Activated CD8-positive, alpha-beta memory T cell treated with anti-CD3 and anti-CD28 coated beads, Interleukin-2, amount 50 U/mL, for 24 hours (primary cell): Measurements from ENCODE around the gene TMEM161A.

Source experiments
- DNase-seq: peaks from one replicate; pipeline ENCODE4 v3.0.0-alpha.2; 2020; ENCODE audit errors: extremely low read depth

TMEM161A gene

DNA sequence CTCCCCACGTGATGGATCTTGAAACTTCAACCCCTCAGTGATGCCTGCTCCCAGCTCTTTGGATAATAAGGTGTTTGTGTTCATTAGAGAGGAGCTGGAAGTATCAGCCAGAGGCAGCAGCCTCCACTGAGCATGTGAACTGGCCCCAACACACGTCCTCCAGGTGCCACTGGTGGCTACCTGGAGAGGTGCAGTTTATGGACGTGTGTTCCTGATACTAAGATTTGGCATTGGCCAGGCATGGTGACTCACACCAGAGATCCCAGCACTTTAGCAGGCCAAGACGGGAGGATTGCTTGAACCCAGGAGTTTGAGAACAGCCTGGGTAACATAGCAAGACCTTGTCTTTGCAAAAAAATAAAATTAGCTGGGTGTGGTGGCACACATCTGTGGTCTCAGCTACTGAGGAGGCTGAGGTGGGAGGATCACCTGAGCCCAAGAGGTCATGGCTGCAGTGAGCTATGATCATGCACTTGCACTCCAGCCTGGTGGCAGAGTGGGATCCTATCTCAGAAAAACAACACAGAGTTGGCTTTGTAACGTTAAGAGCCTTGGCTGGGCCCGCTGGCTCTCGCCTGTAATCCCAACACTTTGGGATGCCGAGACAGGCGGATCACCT lies 40.1 kb downstream of the TMEM161A start:
- DNase-seq = no peak

DNA sequence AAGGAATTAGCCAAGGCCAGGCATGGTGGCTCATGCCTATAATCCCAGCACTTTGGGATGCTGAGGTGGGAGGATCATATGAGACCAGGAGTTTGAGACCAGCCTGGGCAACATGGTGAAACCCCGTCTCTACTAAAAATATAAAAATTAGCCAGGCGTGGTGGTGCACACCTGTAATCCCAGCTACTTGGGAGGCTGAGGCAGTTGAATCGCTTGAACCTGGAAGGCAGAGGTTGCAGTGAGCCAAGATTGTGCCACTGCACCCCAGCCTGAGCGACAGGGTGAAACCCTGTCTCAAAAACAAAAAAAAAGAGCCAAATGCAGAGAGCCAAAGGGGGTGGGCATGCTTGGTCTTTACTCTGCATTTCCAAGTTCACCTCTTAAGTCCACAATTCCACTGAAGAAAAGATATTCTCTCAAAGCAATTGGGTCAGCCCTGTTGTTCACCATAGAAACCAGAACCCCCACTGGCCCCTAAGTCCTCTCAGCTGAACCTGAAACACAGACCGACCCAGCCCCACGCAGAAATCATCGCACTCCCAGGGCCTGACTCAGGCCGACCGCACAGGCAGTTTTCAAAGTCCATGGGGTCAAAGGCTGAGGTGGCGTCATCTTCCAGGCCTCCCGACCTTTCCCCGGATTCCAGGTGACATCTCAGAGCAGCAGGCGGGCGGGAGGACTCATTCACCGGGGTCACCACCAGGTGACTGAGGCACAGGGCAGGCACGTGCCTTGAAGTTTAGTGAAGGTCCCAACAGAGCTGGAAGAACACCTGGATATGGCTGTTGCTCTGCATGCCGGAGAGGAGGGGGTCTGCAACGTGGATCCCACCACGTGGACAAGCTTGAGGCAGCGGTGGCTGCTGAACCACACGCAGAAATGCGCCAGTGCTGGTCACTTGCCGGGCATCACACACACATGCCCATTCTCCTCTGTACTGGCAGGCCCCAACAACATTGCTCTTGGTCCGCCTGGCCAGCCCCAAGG lies 41.3 kb downstream of the TMEM161A start:
- no peak for DNase-seq

DNA sequence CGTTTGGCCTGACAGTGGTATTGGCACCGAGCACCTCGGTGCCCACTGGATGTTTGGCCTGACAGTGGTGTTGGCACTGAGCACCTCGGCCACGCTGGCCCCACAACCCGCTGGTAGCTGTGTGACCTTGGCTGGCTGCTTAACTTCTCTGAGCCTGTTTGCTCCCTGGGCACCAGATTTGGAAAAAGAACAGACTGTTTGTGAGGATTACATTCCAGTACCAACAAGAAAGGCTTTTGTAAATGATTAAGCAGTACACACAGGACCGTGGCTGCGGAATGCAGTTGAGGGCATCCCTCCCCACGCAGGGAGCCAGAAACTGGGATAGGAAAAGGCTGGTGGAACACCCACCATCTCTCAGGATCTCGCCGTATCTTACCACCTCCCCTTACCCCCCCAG lies 42.6 kb downstream of the TMEM161A start:
- DNase-seq = no peak

DNA sequence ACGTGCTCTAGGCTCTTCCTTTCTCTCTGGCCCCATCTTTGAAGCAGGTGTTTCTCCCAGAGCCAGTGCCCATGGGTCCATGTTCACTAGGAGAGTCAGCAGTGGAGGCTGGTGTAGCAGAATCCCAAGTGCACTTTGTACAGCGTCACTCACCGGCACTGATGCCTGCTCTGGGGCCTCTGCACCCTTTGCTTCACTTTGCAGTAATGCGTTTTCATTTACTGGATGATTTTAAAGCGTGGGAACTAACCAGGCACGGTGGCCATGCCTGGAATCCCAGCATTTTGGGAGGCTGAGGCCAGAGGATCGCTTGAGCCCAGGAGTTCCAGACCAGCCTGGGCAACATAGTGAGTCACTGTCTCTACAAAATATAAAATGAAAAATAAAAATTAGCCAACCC lies 43.8 kb downstream of the TMEM161A start:
- DNase-seq = no peak

DNA sequence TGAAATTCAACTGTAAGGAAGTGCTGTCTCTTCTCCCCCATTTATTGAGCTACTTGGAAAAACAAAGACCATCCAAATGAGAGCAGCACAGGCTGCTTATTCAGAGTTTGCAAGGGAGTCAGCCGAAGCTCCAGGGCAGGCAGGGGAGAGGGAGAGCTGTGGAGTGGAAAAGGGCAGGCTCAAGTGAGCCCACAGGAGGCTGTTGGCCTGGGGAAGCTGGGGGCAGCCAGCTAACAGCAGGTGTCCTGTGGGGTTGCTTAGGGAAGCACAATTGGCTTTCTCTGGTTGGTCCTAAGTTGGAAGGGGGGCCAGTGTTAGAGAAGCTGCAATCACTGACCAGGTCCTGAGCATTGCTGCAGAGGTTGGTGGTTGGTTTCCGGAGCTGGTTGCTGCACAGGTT lies 50.6 kb downstream of the TMEM161A start:
- no peak for DNase-seq

DNA sequence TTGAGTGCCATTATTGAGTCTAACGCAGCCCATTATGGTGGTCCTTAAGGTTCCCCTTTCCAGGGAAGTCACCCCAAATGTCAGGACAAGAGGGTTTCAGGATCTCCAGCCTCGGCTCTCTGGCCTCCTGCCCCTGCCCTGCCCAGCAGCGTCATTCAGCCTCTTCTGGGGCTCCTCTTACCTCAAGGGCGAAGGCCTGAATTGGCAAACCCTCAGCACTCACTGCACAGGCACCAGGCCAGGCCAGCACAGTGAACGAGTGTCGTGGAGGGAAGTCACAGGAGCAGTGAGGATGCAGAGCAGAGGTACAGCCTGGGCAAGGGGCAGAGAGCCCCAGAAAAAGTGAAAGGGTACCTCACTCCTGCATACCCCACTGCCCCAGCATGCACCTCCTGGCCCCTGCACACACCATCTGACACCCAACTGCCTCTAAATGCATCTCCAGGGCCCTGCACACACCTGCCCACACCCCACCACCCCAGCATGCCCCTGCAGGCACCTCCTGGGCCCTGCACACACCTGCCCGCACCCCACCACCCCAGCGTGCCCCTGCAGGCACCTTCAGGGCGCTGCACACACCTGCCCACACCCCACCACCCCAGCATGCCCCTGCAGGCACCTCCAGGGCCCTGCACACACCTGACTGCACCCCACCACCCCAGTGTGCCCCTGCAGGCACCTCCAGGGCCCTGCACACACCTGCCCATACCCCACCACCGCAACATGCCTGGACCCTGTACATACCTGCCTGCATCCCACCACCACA lies 54.7 kb downstream of the TMEM161A start:
- no peak for DNase-seq

DNA sequence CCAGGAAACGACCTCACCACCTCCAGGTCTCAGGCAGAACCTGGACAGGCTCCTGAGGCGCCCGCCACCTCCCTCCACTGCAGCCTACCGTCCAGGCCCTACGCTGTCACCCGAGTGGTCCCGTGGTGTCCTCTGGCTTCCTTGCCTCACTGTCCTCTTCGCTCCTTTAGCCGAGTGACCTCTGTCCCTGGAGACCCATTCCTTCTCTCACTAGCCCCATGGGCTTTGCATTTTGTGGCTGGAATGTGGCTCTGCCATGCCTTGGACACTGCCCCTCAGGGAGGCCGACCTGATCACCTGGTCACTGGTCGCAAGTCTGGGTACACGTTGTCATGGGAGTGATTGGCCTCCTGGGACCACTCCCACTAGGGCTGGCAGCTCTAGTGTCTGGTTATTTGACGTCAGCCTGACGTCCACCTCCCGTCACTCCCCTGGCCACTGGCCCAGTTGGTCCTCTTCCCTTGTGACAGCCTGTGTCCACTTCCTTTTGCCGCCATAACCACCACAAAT lies 56.6 kb downstream of the TMEM161A start:
- DNase-seq = no peak

DNA sequence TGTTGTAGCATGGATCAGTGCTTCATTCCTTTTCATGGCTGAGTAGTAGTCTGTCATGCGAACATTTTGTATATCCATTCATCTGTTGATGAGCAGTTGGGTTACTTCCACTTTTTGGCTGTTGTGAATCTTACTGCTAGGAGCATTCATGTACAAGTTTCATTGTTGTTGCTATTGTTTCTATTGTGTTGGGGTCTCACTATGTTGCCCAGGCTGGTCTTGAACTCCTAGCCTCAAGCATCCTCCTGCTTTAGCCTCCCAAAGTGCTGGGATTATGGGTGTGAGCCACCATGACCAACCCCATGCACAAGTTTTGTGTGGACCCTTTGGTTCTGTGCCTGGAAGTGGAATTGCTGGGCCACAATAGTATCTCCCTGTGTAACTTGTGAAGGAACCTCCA lies 58.7 kb downstream of the TMEM161A start:
- no peak for DNase-seq

DNA sequence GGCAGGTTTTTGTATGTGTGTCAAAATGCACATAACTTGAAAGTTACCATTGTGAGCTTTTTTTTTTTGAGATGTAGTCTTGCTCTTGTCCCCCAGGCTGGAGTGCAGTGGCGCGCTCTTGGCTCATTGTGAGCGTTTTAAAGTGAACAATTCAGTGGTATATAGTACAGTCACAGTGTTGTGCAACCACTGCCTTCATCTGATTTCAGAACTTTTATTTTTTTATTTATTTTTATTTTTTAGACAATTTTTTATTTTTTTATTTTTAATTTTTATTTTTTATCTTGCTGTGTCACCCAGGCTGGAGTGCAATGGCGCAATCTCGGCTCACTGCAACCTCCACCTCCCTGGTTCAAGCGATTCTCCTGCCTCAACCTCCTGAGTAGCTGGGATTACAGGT lies 59.5 kb downstream of the TMEM161A start:
- no peak for DNase-seq

DNA sequence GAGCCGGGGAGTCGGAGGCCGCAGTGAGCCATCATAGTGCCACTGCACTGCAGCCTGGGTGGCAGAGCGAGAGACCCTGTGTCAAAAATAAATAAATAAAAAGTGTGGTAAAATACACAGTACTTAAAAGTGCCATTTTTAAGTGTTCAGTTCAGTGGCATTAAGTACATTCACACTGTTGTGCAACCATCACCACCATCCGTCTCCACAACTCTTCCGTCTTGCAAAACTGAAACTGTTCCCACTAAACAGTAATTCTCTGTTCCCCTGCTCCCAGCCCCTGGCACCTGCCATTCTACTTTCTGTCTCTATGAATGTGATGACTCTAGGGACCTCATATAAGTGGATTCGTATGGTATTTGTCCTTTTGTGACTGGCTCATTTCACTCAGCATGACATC lies 61.2 kb downstream of the TMEM161A start:
- no peak for DNase-seq

DNA sequence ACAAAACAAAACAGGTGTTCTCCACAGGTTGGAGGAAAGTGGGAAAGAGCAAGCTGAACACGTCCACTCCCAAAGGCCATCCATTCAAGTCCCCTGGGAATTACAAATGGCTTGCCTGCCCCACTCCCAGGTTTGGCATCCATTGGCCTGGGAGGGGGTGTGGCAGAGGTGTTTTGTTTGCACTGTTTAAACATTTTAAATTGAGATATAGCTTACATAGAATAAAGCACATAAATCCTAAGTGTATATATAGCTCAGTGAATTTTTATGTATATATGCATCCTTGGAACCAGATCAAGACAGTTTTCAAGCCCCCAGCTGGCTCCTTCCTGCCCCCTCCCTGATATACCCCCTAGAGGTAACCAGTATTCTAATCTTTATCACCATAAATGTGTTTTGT lies 61.8 kb downstream of the TMEM161A start:
- DNase-seq = no peak

DNA sequence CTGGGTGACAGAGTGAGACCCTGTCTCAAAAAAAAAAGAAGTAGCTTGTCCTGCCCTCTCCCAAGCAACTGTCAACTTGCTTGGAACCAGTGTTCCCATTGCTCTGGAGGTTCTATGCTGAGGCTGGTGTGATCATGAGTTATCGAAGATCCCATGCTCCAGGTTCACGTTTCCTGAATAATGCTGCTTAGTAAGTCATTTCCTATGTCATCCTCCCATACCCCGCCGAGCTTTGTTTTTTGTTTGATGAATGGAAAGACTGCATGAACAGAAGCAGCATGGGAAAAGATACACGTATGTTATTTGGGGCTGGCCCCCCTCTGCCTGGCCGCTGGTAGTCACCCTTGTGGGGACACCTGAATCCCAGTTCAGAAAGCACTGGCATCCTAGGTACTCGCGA lies 63.2 kb downstream of the TMEM161A start:
- DNase-seq = no peak

DNA sequence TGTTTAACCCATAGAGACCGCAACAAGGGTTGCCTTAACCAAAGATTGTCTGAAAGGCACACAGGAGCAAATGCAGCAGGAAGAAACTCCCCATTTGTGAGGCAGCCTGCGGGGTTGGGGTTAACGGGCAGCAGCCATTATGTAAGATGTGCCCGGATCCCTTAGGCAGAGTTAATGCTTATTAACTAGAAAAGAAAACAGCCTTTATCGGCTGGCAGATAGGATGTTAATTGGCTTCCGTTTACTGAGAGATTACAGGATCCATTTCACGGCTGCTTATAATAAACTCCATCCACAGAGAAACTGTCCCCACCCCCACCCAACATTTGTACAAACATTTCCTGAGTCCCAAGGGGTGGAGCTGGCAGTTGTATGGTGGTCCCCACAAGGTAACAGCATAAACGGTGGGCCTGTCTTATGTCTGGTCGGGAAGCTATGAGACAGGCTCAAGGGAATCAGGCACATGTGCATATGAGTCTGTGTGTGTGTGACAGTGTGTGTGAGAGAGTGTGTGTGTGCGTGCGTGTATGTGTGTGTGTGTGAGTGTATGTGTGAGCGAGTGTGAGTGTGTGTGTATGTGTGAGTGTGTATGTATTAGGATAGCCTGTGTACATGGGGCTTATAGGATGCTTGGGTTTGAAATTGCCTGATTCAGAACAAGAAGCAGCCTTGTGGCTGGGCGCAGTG lies 63.9 kb downstream of the TMEM161A start:
- no peak for DNase-seq

DNA sequence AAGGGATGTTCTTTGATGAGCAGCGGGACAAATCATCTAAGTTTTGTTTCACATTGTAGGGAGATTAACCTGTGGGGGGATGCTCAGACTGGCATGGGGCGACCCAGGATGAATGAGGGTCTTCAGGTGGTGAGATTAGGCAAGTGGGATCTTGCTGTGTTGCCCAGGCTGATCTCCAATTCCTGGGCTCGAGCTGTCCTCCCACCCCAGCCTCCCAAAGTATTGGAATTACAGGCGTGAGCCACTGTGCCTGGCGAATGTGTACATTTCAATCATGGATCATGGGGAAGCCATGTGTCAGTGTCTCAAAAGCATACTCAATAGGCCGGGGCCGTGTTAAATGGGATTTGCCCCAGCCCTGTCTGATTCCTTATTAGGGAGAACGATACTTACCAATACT lies 66.4 kb downstream of the TMEM161A start:
- no peak for DNase-seq
